Stimulated activated CD4-positive, alpha-beta T cell treated with anti-CD3 and anti-CD28 coated beads, TNF-alpha, amount 100 ng/mL, for 48 hours (primary cell): Measurements from ENCODE around the gene SPANXN4.

ENCODE experiments used
- DNase-seq, 3 donors: peaks; one replicate each; pipeline ENCODE4 v3.0.0-alpha.2; 2020; ENCODE audit warnings: low read depth in 3 of 3

SPANXN4 gene, protein sequence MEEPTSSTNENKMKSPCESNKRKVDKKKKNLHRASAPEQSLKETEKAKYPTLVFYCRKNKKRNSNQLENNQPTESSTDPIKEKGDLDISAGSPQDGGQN

DNA sequence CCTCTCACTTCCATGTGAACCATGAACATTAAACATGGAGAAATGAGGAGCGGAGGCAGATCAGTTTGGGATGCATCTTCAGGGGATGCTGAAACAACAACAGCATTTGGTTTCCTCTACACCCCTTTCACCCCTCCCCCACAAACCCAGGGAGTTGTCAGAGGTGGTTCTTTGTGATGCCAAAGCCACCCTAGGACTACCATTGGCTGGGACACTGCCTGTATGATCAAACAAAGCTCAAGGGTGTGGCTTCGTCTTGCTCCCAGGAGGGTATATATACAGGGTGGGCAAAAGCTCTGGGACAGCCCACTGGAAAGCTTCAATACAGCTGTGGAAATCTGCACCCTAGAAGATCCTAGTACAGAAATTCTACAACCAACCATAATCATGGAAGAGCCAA lies at the start of gene SPANXN4:
Gene SPANXN4 (plus strand): TSS at position 301 of the 400 bp plus-strand sequence. CDS start 87 bp downstream, at position 388.
- no peak for DNase-seq

DNA sequence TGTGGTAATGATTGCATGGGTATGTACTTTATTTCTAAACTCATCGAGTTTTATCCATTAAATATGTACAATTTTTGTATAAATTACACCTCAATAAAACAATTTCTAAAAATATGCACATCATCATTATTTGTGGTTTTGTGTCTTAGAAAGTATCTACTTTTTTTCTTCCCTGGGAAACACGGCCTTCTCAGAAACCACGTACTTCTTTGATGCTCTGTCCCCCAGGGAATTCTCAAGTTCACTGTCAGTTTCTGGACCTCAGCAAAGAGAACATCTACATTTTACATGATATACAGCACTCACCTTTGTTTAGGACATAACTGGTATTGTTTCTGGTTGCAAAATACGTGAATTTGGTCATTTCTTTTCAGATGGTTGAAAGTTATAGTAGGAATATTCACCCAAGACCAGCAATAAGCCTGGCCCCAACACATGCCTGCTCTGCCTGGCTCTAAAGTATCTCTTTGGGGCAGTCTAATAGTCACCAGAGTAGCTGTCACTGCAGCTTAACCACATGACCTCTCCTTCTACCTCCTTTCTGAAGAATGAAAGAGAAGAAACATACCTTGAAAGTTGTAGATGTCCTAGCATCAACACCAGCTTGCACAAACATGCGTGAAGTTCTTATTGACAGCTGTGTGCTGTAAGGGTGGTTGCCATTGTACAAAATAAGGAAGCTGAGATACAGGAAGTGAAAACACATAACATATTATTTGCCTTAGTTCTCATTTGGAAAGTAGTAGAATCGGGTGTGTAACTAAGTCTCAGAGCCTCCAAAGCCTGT lies 48.4 kb upstream of the SPANXN4 start:
- no peak for DNase-seq

DNA sequence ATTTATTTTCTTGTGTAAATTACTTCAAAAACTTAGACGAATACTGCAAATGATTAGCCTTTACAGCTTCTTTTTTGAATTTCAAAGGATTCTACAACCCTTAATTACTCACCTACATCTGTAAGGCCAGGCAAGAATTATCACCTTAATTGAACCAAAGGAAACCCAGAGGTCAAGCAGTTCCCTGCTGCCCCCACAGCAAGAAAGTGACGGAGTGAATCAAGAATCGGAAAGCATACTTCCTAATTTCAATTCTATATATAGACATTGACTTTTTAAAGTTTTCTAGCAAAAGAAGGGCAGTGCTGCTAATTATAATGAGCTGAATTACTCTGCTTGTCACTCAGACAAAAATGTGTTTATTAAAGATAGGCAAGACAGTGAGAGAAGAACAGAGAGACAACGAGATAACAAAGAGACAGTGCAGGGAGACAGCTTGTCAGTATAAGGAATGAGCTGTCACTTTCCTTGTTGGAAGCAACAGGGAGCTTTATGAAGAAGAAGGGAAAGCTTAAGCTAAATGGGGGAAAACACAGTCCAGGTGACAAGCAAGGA lies 47.5 kb upstream of the SPANXN4 start:
- DNase-seq = no peak

DNA sequence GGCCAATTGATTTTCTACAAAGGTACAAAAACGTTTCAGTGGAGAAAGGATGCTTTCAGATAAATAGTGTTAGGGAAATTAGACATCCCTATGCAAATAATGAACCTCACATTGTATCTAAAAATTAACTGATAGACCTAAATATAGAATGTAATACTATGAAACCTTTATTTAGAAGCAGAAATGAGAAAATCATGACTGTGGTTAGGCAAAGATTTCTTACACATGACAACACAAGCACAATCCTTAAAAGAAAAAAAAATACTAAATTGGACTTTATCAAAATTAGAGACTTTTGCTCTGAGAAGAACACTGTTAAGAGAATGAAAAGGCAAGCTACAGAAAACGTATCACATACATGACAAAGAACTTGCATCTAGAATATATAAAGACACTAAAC lies 43.0 kb upstream of the SPANXN4 start:
- no peak for DNase-seq

DNA sequence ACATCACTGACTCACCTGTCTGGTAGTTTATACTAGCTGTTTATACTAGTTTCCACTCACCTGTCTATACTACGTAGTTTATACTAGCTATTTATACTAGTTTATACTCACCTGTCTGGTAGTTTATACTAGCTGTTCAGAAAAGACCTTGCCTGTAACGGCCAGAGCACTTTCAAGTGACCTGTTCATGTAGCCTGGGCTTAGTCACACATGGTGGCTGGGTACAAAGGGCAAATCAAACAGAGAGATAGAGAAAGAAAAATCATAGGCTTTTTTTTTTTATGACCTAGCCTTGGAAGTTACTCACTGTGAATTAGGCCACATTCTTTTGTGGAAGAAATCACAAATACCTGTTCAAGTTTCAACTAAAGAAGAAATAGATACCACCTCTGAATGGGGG lies 30.7 kb upstream of the SPANXN4 start:
- DNase-seq = no peak

DNA sequence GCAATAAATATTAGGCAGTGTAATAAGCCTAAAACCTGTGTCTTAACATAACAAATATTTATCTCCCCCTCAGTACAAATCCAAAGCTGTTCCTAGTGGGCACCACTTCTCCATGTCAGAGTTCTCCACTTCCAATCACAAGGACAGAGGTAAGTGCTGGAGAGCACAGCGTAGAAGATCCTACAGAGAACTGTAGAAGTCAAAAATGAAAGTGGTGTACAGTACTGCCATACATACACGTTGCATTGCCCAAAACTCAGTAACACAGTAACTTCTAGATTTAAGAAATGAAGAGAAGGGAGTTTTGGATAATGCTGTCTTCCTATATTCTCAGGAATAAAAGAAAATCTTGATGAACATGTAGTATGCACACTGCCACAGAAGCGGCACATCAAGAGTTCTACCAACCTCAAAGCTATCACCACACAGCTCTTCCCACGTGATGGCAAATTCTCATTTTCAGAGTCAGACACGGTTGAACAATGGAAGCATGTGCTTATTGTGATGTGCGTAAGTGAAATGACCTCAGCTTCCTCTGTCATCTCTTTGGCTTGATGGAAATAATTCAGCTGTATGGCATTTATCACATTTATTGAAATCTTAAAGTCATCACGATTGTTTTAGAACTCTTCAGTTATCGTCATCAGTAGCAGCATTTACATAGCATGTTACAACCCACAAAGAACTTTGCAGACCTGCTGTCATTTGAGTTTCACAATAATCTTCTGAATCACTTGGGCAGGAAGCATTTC lies 27.1 kb upstream of the SPANXN4 start:
- no peak for DNase-seq

DNA sequence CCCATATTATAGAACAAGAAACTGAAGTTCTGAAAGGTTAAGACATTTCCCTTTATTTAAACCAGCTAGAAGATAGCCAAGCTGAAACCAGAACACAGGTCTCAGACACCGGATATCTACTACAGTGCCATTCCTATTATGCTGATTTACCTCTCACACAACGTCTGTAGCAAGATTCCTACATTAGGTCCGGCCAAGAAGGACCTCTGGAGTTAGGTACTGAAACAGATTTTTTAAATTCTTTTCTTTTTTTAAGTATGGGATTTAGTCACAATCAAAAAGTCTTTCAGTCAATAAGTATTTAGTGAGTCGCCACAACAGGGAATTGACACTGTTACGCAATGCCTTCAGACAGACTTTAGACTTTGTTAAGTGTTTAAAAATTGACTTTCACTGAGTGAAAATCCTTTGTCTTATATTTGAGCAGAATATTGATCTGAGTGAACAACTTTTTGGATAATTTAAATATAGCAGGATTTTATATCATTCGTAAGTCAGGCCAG lies 26.5 kb upstream of the SPANXN4 start:
- no peak for DNase-seq

DNA sequence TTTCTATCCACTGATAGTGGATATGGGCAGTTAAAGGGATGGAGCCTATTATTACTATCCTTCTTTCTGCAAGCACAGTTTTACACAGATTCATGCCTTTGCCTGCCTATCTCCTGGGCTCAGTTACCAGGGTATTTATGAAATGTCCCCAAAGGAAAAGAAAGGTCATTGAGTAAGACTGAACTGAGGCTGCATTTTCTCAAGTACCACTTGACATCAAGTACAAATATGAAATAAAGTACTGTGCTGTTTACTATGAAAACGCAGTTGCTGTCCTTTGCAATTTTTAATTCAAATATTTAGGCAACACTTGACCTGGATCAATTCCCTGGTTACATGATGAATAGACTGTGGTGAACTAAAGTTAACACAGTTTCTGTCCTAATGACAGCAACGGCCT lies 23.5 kb upstream of the SPANXN4 start:
- no peak for DNase-seq

DNA sequence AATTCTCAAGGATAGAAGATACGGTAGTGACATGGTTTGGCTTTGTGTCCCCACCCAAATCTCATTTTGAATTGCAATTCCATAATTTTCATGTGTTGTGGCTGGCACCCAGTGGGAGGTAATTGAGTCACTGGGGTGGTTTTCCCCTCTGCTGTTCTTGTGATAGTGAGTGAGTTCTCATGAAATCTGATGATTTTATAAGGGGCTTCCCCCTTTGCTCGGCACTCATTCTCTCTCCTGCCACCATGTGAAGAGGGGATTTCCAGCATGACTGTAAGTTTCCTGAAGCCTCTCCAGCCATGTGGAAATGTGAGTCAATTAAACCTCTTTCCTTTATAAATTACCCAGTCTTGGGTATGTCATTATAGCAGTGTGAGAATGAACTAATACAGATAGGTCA lies 8.5 kb upstream of the SPANXN4 start:
- DNase-seq = no peak

DNA sequence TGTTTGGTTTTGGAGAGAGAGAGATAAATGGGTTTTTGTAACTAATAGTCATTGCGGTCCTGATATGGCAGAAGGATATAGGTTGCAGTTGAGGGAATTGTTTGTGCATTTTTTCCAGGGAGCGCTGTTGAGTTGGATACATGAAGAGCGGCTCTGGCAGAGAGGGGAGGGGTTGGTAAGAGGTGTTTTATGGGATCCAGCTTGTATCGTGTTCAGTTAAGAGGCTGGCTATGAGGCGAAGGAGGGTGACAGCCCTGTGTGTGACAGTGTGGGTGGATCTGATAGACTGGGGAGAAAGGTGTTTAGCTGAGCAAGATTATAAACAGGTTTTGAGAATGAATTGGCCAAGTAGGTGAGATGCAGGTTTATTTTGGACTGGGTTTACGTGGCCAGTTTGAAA lies 1.5 kb downstream of the SPANXN4 start:
- no peak for DNase-seq

DNA sequence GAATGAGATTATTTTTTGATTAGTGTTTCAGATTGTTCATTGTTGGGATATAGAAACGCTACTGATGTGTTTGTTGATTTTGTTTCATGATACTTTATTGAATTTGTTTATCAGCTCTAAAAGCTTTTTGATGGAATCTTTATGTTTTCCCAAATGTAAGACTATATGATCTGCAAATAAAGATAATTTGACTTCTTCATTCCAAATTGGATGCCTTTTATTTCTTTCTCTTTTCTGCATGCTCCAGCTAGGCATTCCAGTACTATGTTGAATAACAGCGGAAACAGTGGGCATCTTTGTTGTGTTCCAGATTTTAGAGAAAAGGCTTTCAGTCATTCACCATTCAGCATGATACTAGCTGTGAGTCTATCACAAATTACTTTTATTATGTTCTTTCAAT lies 21.8 kb downstream of the SPANXN4 start:
- DNase-seq = no peak

DNA sequence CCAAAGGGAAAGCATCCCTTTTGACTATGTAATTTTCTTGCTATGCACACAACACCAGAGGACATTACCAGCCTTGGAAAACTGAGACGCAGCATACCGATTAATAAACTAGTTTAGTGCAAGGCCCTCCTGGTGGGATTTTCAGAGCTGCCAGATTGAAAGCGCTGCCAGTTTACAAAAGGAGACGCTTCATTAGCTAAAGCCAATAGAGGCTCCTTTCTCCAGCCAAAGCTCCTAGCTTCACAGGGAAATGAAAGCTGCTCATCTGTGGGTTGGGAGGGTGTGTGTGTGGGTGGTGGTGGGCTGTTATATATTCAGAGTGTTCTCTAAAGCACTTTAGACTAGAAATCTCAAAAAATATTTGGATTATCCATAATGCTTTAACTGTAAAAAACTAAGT lies 32.4 kb downstream of the SPANXN4 start:
- no peak for DNase-seq

DNA sequence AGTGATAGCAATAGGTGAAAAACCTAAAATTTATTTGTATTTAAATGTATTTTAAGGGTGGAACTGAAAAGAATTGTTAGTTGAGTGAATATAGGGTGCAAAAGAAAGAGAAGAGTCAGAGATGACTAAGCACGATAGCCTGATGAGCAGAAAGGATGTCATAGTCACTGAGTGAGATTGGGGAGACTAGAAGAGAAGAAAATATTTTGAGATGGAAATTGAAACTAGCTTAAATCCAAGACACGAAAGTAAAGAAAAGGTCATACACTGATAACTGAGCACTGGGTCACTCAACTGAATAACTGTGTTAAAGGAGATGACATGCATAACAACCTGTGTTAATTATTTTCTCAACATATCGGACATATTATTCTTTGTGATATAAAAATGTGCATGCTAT lies 55.5 kb downstream of the SPANXN4 start:
- DNase-seq = no peak

DNA sequence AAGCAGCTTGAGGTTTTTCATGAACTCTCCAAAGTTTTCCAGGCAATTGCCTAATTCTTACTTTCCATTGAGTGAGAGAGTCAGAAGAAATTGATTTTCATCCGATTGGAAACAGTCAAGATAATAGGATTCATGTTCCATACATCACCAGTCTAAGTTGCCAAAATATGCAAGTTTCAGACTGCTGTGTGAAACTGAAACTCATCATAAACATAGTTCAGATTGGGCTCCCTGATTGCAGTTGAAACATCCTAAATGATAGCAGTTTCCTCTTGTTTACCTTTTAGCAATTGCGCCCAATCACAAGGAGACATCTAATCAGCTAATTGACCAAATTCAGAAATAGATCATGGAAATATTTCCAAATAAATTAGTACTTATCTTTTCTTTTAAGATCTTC lies 56.8 kb downstream of the SPANXN4 start:
- DNase-seq = no peak
